Astrocyte of the spinal cord (primary cell): ENCODE results near the gene TUT4.

Experiments used
- DNase-seq: peaks from one replicate; pipeline ENCODE4 v3.0.0; 2011; ENCODE audit warnings: low read depth, low spot score
- H3K4me3 ChIP-seq: 2 replicates; pipeline ENCODE4 v1.5.1; 2011; ENCODE audit warnings: low read depth, mild to moderate bottlenecking, low read length, moderate library complexity
- in situ Hi-C: cut with HindIII; loops from 2 replicates; pipeline ENCODE4 v1.10.0; 2017; ENCODE audit warnings: low sequenced_read_pairs
- TF ChIP-seq, protein P1 (sequence below): IDR thresholded peaks from 2 replicates; pipeline ENCODE4 v1.5.1; 2012; ENCODE audit warnings: low read depth, mild to moderate bottlenecking, low read length, inconsistent platforms

TUT4 gene

DNA sequence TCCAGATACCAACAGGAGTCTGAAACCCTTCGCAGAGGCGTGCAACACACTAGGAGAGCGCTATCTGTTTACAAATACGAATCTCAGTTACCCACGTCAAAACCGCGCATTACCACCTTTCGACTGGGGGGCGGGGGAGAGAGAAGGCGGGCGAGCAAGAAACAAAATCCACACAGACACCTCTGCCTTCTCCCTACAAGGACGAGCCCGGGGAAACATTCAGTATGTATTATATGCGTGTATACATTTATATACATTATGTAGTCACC, 722 bp downstream of the TUT4 start:
- TF ChIP-seq, protein P1, sequence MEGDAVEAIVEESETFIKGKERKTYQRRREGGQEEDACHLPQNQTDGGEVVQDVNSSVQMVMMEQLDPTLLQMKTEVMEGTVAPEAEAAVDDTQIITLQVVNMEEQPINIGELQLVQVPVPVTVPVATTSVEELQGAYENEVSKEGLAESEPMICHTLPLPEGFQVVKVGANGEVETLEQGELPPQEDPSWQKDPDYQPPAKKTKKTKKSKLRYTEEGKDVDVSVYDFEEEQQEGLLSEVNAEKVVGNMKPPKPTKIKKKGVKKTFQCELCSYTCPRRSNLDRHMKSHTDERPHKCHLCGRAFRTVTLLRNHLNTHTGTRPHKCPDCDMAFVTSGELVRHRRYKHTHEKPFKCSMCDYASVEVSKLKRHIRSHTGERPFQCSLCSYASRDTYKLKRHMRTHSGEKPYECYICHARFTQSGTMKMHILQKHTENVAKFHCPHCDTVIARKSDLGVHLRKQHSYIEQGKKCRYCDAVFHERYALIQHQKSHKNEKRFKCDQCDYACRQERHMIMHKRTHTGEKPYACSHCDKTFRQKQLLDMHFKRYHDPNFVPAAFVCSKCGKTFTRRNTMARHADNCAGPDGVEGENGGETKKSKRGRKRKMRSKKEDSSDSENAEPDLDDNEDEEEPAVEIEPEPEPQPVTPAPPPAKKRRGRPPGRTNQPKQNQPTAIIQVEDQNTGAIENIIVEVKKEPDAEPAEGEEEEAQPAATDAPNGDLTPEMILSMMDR, result no peak
- peak overlapping the region; percentile 88 for H3K4me3 ChIP-seq
- in situ Hi-C loops, result no loop called here
- no peak for DNase-seq

DNA sequence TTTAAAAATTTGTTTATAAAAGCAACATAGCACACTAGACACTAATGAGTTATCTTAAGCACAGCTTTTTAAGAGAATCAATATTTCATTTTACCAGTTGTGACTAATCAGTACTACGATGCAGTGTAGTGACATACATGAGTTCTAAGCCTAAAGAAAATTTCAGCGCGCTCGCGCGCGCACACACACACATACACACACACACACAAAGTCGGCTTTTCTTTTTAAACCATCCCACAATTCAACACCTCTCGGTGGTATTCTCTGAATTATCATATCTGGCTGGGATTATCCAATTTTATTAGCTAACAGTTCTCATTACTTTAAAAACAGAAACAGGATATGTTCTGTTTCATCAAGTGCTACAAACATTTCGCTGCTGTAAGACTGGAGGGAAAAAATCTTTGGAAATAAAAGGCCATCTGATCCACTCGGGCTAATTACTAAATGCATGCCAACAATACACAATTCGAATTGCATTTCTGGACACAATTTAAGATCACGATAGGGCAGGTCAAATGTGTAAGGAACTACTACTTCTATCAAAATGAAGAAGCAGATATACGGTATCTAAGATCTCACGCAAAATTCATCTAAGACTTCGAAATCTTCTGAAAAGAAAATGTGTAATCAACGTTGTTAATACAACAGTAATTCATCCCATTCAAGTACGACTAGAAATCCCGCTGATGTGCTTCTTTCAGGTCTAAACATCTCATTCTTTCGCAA, 1.2 kb downstream of the TUT4 start:
- TF ChIP-seq, protein P1, result no peak
- DNase-seq, result peak; percentile 63
- in situ Hi-C loops, result no loop called here
- H3K4me3 ChIP-seq, result peak overlapping the region; percentile 88

DNA sequence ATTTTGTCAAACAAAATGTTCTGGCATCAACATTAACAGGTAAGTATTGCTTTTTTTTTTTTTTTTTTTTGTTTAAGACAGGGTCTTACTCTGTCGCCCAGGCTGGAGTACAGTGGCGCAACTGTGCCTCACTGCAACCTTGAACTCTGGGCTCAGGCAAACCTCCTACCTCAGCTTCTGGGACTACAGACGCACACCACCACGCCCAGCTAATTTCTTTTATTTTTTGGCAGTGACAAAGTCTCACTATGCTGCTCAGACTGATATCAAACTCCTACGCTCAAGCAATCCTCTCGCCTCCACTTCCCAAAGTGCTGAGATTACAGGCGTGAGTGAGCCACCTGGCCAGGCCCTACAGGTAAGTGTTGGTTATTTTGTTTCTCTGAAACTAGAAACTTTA, 2.4 kb downstream of the TUT4 start:
- H3K4me3 ChIP-seq, result no peak overlapping the region
- DNase-seq, result no peak
- TF ChIP-seq, protein P1, result no peak
- in situ Hi-C loops, result no loop called here

DNA sequence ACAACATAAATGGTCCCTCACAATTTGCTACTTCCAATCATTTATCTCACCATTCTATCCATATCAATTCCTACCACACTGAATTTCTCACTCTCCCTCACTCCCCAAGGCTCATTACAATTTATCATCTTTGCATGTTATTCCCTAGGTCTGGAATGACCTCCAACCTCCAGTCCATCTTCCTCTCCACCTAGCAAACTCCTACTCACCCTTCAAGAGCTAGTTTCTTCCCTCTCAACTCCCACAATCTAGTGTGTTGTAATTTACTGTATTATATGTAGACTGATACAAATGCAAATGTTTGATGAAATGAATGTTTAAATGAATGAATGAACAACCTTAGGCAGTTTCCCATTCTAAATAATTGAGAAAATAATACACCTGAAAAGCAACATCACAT, 3.6 kb downstream of the TUT4 start:
- no peak for DNase-seq
- H3K4me3 ChIP-seq, result no peak overlapping the region
- TF ChIP-seq, protein P1, result no peak
- in situ Hi-C loops, result no loop called here

DNA sequence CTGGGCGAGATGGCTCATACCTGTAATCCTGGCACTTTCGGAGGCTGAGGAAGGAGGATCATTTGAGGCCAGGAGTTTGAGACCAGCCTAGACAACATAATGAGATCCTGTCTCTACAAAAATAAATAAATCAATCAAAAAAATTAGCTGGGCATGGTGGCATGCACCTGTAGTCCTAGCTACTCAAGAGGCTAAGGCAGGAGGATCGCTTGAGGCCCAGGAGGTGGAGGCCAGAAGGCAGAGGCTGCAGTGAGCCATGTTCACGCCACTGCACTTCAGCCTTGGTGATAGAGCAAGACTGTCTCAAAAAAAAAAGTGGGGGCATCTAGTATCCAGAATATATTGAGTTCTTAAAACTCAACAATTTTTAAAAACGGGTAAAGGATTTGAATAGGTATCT, 6.0 kb downstream of the TUT4 start:
- in situ Hi-C loops, result no loop called here

DNA sequence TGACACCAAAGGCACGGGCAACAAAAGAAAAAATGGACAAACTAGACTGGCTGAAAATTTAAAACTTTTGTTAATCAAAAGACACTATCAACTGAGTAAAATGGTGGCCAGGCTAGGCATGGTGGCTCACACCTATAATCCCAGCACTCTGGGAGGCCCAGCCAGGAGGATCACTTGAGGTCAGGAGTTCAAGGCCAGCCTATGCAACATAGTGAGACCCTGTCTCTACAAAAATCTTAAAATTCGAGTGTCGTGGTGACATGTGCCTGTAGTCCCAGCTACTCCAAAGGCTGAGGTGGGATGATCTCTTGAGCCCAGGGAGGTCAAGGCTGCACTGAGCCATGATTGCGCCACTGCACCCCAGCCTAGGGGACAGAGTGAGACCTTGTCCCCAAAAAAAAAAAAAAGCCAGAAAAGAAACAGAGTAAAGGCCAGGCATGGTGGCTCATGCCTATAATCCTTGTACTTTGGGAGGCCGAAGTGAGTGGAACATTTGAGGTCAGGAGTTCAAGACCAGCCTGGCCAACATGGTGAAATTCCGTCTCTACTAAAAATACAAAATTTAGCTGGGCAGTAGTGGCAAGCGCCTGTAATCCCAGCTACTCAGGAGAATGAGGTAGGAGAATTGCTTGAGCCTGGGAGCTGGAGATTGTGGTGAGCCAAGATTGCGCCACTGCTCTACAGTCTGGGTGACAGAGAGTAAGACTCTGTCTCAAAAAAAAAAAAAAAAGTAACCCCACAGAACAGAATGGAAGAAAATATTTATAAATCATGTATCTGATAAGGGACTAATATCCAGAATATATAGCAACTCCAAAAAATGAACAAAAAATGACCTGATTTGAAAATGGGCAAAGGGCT, 8.0 kb downstream of the TUT4 start:
- TF ChIP-seq, protein P1, result no peak
- no peak overlapping the region for H3K4me3 ChIP-seq
- in situ Hi-C loops, result no loop called here
- DNase-seq, result no peak

More for the DNA sequence above, 6.0 kb downstream of the TUT4 start:
- no peak for DNase-seq
- TF ChIP-seq, protein P1, result no peak
- no peak overlapping the region for H3K4me3 ChIP-seq
